HEK293 (cell line): ENCODE results near the gene HINT3.

Source experiments
- BCL6B ChIP-seq: fragments of 450-650 bp; formaldehyde crosslinking; IDR thresholded peaks from 2 replicates; pipeline ENCODE4 v1.5.1; 2017; ENCODE audit warnings: missing biosample characterization, missing genetic modification characterization
- KLF17 ChIP-seq: fragments of 450-650 bp; formaldehyde crosslinking; IDR thresholded peaks from 2 replicates; pipeline ENCODE4 v1.5.1; 2016; ENCODE audit warnings: missing biosample characterization, missing genetic modification characterization
- KLF7 ChIP-seq: fragments of 450-650 bp; formaldehyde crosslinking; IDR thresholded peaks from 2 replicates; pipeline ENCODE4 v1.5.1; 2016; ENCODE audit warnings: missing biosample characterization, missing genetic modification characterization, borderline replicate concordance
- MZF1 ChIP-seq: fragments of 450-650 bp; formaldehyde crosslinking; IDR thresholded peaks from 2 replicates; pipeline ENCODE4 v1.5.1; 2017; ENCODE audit warnings: missing biosample characterization, missing genetic modification characterization, borderline replicate concordance
- PRDM6 ChIP-seq: fragments of 450-650 bp; formaldehyde crosslinking; IDR thresholded peaks from 2 replicates; pipeline ENCODE4 v1.5.1; 2017; ENCODE audit warnings: missing biosample characterization, missing genetic modification characterization
- TSHZ1 ChIP-seq: fragments of 450-650 bp; formaldehyde crosslinking; IDR thresholded peaks from 2 replicates; pipeline ENCODE4 v1.5.1; 2016; ENCODE audit warnings: missing biosample characterization, missing genetic modification characterization, borderline replicate concordance
- WT1 ChIP-seq: fragments of 450-650 bp; formaldehyde crosslinking; IDR thresholded peaks from 2 replicates; pipeline ENCODE4 v1.5.1; 2016; ENCODE audit warnings: missing biosample characterization, missing genetic modification characterization
- YY1 ChIP-seq: fragments of 450-650 bp; formaldehyde crosslinking; IDR thresholded peaks from 2 replicates; pipeline ENCODE4 v1.5.1; 2018; ENCODE audit warnings: missing biosample characterization, missing genetic modification characterization
- ZBTB1 ChIP-seq: fragments of 450-650 bp; formaldehyde crosslinking; IDR thresholded peaks from 2 replicates; pipeline ENCODE4 v1.5.1; 2016; ENCODE audit warnings: missing biosample characterization, missing genetic modification characterization
- ZBTB44 ChIP-seq: fragments of 450-650 bp; IDR thresholded peaks from 2 replicates; pipeline ENCODE4 v1.5.1; 2018; ENCODE audit warnings: missing biosample characterization, mild to moderate bottlenecking, missing genetic modification characterization
- ZNF112 ChIP-seq: fragments of 450-650 bp; formaldehyde crosslinking; IDR thresholded peaks from 2 replicates; pipeline ENCODE4 v1.5.0; 2017; ENCODE audit warnings: missing biosample characterization, missing genetic modification characterization
- ZNF132 ChIP-seq: fragments of 450-650 bp; formaldehyde crosslinking; IDR thresholded peaks from 2 replicates; pipeline ENCODE4 v1.5.1; 2017; ENCODE audit warnings: missing biosample characterization, missing genetic modification characterization, borderline replicate concordance
- ZNF133 ChIP-seq: fragments of 450-650 bp; formaldehyde crosslinking; IDR thresholded peaks from 2 replicates; pipeline ENCODE4 v1.5.1; 2016; ENCODE audit warnings: missing biosample characterization, missing genetic modification characterization
- ZNF140 ChIP-seq: fragments of 450-650 bp; formaldehyde crosslinking; IDR thresholded peaks from 2 replicates; pipeline ENCODE4 v1.5.1; 2016; ENCODE audit warnings: missing biosample characterization, missing genetic modification characterization
- ZNF214 ChIP-seq: fragments of 450-650 bp; formaldehyde crosslinking; IDR thresholded peaks from 2 replicates; pipeline ENCODE4 v1.5.1; 2017; ENCODE audit warnings: missing biosample characterization, mild to moderate bottlenecking, missing genetic modification characterization, borderline replicate concordance
- ZNF302 ChIP-seq: fragments of 450-650 bp; formaldehyde crosslinking; IDR thresholded peaks from 2 replicates; pipeline ENCODE4 v1.5.1; 2016; ENCODE audit warnings: missing biosample characterization, missing genetic modification characterization, low read depth
- ZNF311 ChIP-seq: fragments of 450-650 bp; formaldehyde crosslinking; IDR thresholded peaks from 2 replicates; pipeline ENCODE4 v1.5.1; 2017; ENCODE audit warnings: missing biosample characterization, missing genetic modification characterization, borderline replicate concordance
- ZNF341 ChIP-seq: fragments of 450-650 bp; formaldehyde crosslinking; IDR thresholded peaks from 2 replicates; pipeline ENCODE4; 2016; ENCODE audit warnings: low read depth, missing biosample characterization, missing genetic modification characterization
- ZNF37A ChIP-seq: fragments of 450-650 bp; IDR thresholded peaks from 2 replicates; pipeline ENCODE4 v1.5.1; 2018; ENCODE audit warnings: missing biosample characterization, missing genetic modification characterization
- ZNF404 ChIP-seq: fragments of 450-650 bp; formaldehyde crosslinking; IDR thresholded peaks from 2 replicates; pipeline ENCODE4 v1.5.1; 2017; ENCODE audit warnings: missing biosample characterization, missing genetic modification characterization
- ZNF426 ChIP-seq: fragments of 450-650 bp; formaldehyde crosslinking; IDR thresholded peaks from 2 replicates; pipeline ENCODE4 v1.5.1; 2017; ENCODE audit warnings: missing biosample characterization, missing genetic modification characterization, mild to moderate bottlenecking, inconsistent platforms, moderate library complexity
- ZNF473 ChIP-seq: fragments of 450-650 bp; formaldehyde crosslinking; IDR thresholded peaks from 2 replicates; pipeline ENCODE4 v1.5.1; 2017; ENCODE audit warnings: missing biosample characterization, missing genetic modification characterization
- ZNF596 ChIP-seq: fragments of 450-650 bp; IDR thresholded peaks from 2 replicates; pipeline ENCODE4 v1.5.0; 2018; ENCODE audit warnings: missing biosample characterization, mild to moderate bottlenecking, missing genetic modification characterization, moderate library complexity
- ZNF645 ChIP-seq: fragments of 450-650 bp; formaldehyde crosslinking; IDR thresholded peaks from 2 replicates; pipeline ENCODE4; 2016; ENCODE audit warnings: missing biosample characterization, missing genetic modification characterization
- ZNF658 ChIP-seq: fragments of 450-650 bp; formaldehyde crosslinking; IDR thresholded peaks from 2 replicates; pipeline ENCODE4; 2016; ENCODE audit warnings: missing biosample characterization, missing genetic modification characterization
- ZNF792 ChIP-seq: fragments of 450-650 bp; formaldehyde crosslinking; IDR thresholded peaks from 2 replicates; pipeline ENCODE4 v1.5.1; 2016; ENCODE audit warnings: missing biosample characterization, missing genetic modification characterization
- ZSCAN16 ChIP-seq: fragments of 450-650 bp; formaldehyde crosslinking; IDR thresholded peaks from 2 replicates; pipeline ENCODE4 v1.5.1; 2016; ENCODE audit warnings: missing biosample characterization, missing genetic modification characterization
- ZSCAN4 ChIP-seq: fragments of 450-650 bp; formaldehyde crosslinking; IDR thresholded peaks from 2 replicates; pipeline ENCODE4 v1.5.1; 2017; ENCODE audit warnings: missing biosample characterization, missing genetic modification characterization

HINT3 gene

GRCh38 chr6:125994670-125995488 lies 38.3 kb downstream of the HINT3 start (continued):
- no peak for TF ChIP-seq ZNF645
- TF ChIP-seq ZNF37A (tag by site-specific recombination), result no peak
- TF ChIP-seq ZNF404 (tag by site-specific recombination), result no peak
- no peak; the same call in 1 of the 2 replicates for TF ChIP-seq ZNF596 (tag by site-specific recombination)
- TF ChIP-seq MZF1 (tag by site-specific recombination), result no peak
- TF ChIP-seq YY1 (tag by site-specific recombination), result no peak; the same call in 1 of the 2 replicates
- TF ChIP-seq ZNF302, result no peak
- TF ChIP-seq WT1, result no peak
- no peak for TF ChIP-seq ZBTB1 (tag by site-specific recombination)
- no peak for TF ChIP-seq ZNF426
- TF ChIP-seq ZNF658, result no peak
- TF ChIP-seq PRDM6, result peak; percentile 89
- peak; percentile 29; the same call in 1 of the 2 replicates for TF ChIP-seq ZNF133 (tag by site-specific recombination)
- TF ChIP-seq ZNF341 (tag by site-specific recombination), result no peak
- TF ChIP-seq BCL6B (tag by site-specific recombination), result no peak
- TF ChIP-seq ZNF132 (tag by site-specific recombination), result no peak
- TF ChIP-seq ZSCAN16, result no peak
- no peak for TF ChIP-seq KLF17 (tag by site-specific recombination)
- TF ChIP-seq TSHZ1 (tag by site-specific recombination), result 0 out of 2 replicates have a peak, but pooled peaks have one; percentile 43
- TF ChIP-seq ZNF792 (tag by site-specific recombination), result no peak
- no peak for TF ChIP-seq ZNF311 (tag by site-specific recombination)
- no peak for TF ChIP-seq ZNF140 (tag by site-specific recombination)
- TF ChIP-seq ZSCAN4 (tag by site-specific recombination), result no peak
- TF ChIP-seq ZNF214, result no peak
- TF ChIP-seq ZNF112 (tag by site-specific recombination), result no peak
- TF ChIP-seq KLF7 (tag by site-specific recombination), result no peak
- peak; percentile 93 for TF ChIP-seq ZBTB44 (tag by site-specific recombination)
- TF ChIP-seq ZNF473 (tag by site-specific recombination), result no peak
